AG09309 (cell line): ENCODE data around the gene THBS4.

ENCODE experiments used
- DNase-seq: peaks from one replicate; pipeline ENCODE4 v3.0.0-alpha.2; 2010; ENCODE audit warnings: low read depth
- H3K4me3 ChIP-seq: 2 replicates; pipeline ENCODE4 v1.5.1; 2011; ENCODE audit warnings: mild to moderate bottlenecking, low read depth, low read length, moderate library complexity; ENCODE audit not compliant: control insufficient read depth
- TF ChIP-seq, protein P1 (sequence below): IDR thresholded peaks from 2 replicates; pipeline ENCODE4 v1.5.1; 2011; ENCODE audit warnings: mild to moderate bottlenecking, low read depth, low read length, inconsistent platforms; ENCODE audit not compliant: insufficient read depth, control insufficient read depth; ENCODE audit errors: missing control alignments

Gene THBS4

DNA sequence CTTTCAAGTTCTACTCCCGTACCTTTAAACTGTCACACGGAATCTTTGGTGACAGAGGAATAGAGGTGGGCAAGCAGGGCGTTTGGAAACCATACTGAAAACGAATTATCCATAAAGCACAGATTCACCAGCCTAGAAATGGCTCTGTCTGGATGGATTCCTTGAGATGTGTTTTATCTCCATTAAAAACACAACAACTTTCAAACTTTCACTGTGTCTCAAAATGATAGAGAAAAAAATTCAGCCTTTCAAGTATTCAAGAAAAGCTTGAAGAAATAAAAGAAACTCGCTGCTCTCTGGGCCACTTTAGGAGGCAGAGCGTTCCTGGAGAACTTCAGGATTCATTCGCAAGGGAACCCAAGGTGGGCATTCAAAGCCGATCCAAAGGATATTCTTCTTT lies 589 bp upstream of the THBS4 start:
- TF ChIP-seq, protein P1, sequence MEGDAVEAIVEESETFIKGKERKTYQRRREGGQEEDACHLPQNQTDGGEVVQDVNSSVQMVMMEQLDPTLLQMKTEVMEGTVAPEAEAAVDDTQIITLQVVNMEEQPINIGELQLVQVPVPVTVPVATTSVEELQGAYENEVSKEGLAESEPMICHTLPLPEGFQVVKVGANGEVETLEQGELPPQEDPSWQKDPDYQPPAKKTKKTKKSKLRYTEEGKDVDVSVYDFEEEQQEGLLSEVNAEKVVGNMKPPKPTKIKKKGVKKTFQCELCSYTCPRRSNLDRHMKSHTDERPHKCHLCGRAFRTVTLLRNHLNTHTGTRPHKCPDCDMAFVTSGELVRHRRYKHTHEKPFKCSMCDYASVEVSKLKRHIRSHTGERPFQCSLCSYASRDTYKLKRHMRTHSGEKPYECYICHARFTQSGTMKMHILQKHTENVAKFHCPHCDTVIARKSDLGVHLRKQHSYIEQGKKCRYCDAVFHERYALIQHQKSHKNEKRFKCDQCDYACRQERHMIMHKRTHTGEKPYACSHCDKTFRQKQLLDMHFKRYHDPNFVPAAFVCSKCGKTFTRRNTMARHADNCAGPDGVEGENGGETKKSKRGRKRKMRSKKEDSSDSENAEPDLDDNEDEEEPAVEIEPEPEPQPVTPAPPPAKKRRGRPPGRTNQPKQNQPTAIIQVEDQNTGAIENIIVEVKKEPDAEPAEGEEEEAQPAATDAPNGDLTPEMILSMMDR, result no peak
- DNase-seq, result no peak
- H3K4me3 ChIP-seq, result no peak overlapping the region

DNA sequence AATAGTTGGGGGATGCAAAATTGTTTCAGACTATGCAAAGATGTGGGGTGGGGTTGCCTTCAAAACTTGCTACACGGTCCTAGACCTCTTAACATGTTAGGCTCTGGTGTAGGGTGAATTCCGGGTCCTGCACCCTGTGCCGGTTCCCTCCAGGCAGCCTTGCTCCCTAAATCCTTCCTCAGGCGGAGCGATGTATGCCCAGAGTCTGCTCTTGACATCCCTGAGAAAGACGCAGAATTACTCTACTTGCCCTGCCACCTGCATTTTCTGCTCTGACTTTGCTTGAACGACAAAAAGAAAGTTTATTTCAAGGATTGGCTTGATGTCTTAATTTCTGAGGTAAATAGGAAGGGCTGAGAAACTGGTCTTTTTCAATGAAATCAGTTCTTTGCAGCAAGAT lies 691 bp downstream of the THBS4 start:
- H3K4me3 ChIP-seq, result no peak overlapping the region
- DNase-seq, result no peak
- TF ChIP-seq, protein P1, result no peak

DNA sequence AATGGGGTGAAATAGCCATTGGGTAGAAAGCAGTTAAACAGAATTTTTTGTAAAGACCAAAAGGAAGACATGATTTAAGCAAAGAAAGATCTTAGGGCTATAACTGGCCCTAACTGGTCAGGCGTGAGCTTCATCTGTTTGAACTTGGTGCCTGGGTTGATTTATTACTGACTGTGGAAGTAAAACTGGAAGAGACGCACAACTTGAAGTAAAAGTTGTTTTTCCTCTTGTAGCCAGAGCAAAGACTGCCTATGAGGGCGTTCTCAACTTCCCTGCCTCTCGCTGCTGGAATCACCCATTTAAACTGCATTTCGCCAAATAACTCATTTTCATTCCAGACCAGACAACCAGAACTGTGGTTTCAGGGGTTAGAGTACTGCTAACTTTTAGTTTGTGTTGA lies 1.5 kb downstream of the THBS4 start:
- H3K4me3 ChIP-seq, result no peak overlapping the region
- TF ChIP-seq, protein P1, result no peak
- DNase-seq, result no peak

DNA sequence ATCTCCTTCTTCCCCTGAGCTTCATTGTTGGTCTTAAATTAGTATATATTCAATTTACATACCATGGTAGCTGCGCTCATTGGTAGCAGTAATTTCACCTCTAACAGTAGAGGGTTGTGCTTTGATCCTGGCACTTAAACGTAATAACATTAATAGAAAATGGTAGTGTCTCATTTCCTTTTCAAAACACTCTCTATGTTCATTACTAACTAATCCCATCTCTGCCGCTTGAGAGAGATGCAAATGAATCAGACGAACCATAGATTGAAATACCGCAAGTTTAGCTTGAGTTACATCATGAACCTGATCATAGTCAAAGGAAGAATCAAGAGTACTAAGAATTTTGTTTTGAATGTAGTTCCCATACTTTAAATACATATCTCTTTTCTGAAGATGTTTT lies 2.2 kb downstream of the THBS4 start:
- DNase-seq, result no peak
- TF ChIP-seq, protein P1, result no peak
- no peak overlapping the region for H3K4me3 ChIP-seq

DNA sequence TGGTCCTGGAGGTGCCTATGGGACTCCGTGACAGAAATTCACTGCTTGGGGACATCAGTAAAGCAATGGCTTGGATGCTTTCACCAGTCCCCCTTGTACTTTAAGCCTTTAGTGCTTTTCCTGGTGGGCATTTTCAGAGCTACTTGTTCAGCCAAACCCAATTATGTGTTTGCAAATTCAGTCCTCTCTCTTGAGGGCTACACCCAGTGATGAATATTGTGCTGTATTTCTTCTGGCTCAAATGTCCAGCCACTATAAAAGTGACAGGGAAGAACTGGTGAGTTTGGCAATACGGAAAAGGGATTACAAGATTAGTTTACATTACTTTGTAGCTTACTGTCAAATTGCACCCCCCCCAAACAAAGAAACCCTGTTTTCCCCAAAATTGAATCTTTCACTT lies 4.5 kb downstream of the THBS4 start:
- H3K4me3 ChIP-seq, result no peak overlapping the region
- TF ChIP-seq, protein P1, result no peak
- no peak for DNase-seq

DNA sequence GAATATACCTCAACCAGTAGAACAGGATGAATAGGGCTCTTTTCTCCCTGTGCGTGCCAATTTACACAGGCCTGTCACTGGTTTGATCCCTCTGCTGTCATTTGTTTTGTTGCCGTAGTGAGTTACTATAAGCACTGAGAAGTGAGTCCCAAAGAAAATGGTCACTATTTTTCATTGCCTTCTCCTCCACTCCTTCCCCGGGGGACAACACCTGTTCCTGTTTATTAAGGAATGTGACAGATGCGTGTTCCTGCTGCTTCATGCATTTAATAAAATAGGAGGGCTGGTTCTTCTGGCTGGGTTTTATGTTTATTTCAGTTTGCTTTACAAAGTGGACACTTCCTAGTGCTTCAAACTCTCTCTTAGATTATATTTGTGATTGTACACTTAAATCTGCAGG lies 6.4 kb downstream of the THBS4 start:
- TF ChIP-seq, protein P1, result no peak
- DNase-seq, result no peak
- no peak overlapping the region for H3K4me3 ChIP-seq

DNA sequence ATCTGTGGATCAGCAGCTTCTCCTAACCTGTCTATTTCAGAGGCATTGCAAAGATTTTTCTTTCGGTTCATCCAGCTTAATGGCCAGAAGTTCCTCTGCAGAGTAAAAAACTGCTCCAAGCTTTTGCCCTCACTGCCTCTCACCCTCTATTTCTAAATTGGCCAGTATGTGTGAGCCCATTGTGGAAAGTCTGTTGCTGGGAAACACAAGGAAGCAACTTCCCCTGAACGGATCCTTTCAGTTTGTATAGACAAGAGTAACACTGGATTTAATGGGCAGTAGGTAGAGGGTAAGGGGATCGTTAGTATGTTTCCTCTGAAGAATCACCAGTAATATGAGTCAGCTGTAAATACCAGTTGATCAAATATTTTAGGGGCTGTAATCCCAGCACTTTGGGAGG lies 7.2 kb downstream of the THBS4 start:
- no peak overlapping the region for H3K4me3 ChIP-seq
- DNase-seq, result no peak
- TF ChIP-seq, protein P1, result no peak
